Endothelial cell of umbilical vein (primary cell): ENCODE data around the gene ROCK2. TPM values are rescaled to one million over a fixed set of nuclear protein-coding genes. Genes with fewer than 3 reads are reported as not detected.

ENCODE experiments used
- BruUV-seq: library from RNA; stranded (reverse); fragments of 400-500 nt; replicated peaks from 2 replicates; lab custom pipeline; 2021; lab: Mats Ljungman, UMichigan
- CTCF ChIA-PET: fragments of 300-600, 350-600 bp; sonication (Branson Sonifier 250); formaldehyde crosslinking; loops from one replicate; lab custom pipeline; 2021; ENCODE audit warnings: antibody characterized with exemption, inconsistent platforms; lab: Charles Lee
- POLR2A ChIA-PET: fragments of 300-600, 350-600 bp; sonication (Branson Sonifier 250); formaldehyde crosslinking; loops from one replicate; lab custom pipeline; 2021; ENCODE audit warnings: antibody characterized with exemption, inconsistent platforms; lab: Charles Lee
- DNase-seq: peaks from one replicate; pipeline ENCODE4 v3.0.0-alpha.2; 2011; ENCODE audit warnings: low read depth, low spot score
- FAIRE-seq: peaks from 2 replicates; lab custom pipeline; 2011; peaks lifted over from hg19 to GRCh38; lab: Jason Lieb, UNC
- H2AFZ ChIP-seq: 2 replicates; pipeline ENCODE4 v1.6.0; 2012; ENCODE audit warnings: low read depth, low read length, control low read depth, inconsistent platforms
- H3K27ac ChIP-seq: 2 replicates; pipeline ENCODE4 v1.5.1; 2011; ENCODE audit warnings: low read depth, mild to moderate bottlenecking, control low read depth, low read length, moderate library complexity; ENCODE audit not compliant: insufficient read depth
- H3K27me3 ChIP-seq, 2 experiments: 2 replicates each; pipeline versions ENCODE4 v1.6.0 to v1.6.1; 2011; ENCODE audit warnings: low read length in 2 of 2, mixed read lengths in 1 of 2; ENCODE audit not compliant: control insufficient read depth in 2 of 2, insufficient read depth in 2 of 2
- H3K36me3 ChIP-seq, 2 experiments: 2 replicates in 1 of 2; 3 replicates in 1 of 2; pipeline ENCODE4 v1.5.1; 2011; ENCODE audit warnings: low read length in 2 of 2, mild to moderate bottlenecking in 1 of 2, moderate library complexity in 1 of 2; ENCODE audit not compliant: control insufficient read depth in 2 of 2, insufficient read depth in 2 of 2; ENCODE audit errors: extremely low read depth in 1 of 2
- H3K4me1 ChIP-seq: 3 replicates; pipeline ENCODE4 v1.5.1; 2011; ENCODE audit warnings: mild to moderate bottlenecking, low read length; ENCODE audit not compliant: control insufficient read depth, insufficient read depth; ENCODE audit errors: extremely low read depth
- H3K4me2 ChIP-seq: 2 replicates; pipeline ENCODE4 v1.6.1; 2011; ENCODE audit warnings: low read length, control low read depth, mixed read lengths; ENCODE audit not compliant: insufficient read depth
- H3K4me3 ChIP-seq, 3 experiments: fragments of 200-600 bp in 1 of 3; sonication (generic), shearing (Covaris generic) in 1 of 3; replicated peaks in 1 of 3; 2 replicates each; pipeline ENCODE4 v1.5.1; 2011 to 2016; ENCODE audit warnings: control low read depth in 3 of 3, low read length in 3 of 3, mild to moderate bottlenecking in 2 of 3, inconsistent platforms in 1 of 3, low read depth in 1 of 3, moderate library complexity in 1 of 3; ENCODE audit not compliant: insufficient read depth in 1 of 3
- H3K79me2 ChIP-seq: 2 replicates; pipeline ENCODE4 v1.6.0; 2012; ENCODE audit warnings: low read length, inconsistent platforms; ENCODE audit not compliant: control insufficient read depth, insufficient read depth
- H3K9ac ChIP-seq: replicated peaks from 2 replicates; pipeline ENCODE3; 2011; ENCODE audit warnings: low read length, control low read depth; ENCODE audit not compliant: insufficient read depth; ENCODE audit errors: extremely low read depth
- H3K9me1 ChIP-seq: replicated peaks from 3 replicates; pipeline ENCODE4 v1.6.0; 2011; ENCODE audit warnings: mild to moderate bottlenecking, low read length; ENCODE audit not compliant: control insufficient read depth, insufficient read depth; ENCODE audit errors: extremely low read depth
- H3K9me3 ChIP-seq: replicated peaks from 2 replicates; pipeline ENCODE4 v1.5.1; 2012; ENCODE audit warnings: low read length, inconsistent platforms; ENCODE audit not compliant: control insufficient read depth, insufficient read depth
- H4K20me1 ChIP-seq: replicated peaks from 2 replicates; pipeline ENCODE3; 2011; ENCODE audit warnings: mild to moderate bottlenecking, low read length; ENCODE audit not compliant: control insufficient read depth, insufficient read depth; ENCODE audit errors: extremely low read depth
- CTCF ChIP-seq, 2 donors: IDR thresholded peaks; 1 replicate in 1 of 2; 2 replicates in 1 of 2; pipeline ENCODE4 v1.5.1; 2011; ENCODE audit warnings: low read length in 2 of 2, mild to moderate bottlenecking in 2 of 2, moderate library complexity in 2 of 2, control low read depth in 1 of 2, inconsistent platforms in 1 of 2, low read depth in 1 of 2; ENCODE audit not compliant: insufficient read depth in 1 of 2; ENCODE audit errors: extremely low read depth in 1 of 2
- EZH2 ChIP-seq: IDR thresholded peaks from 2 replicates; pipeline ENCODE4 v1.6.1; 2012; ENCODE audit warnings: borderline replicate concordance, low read depth, mild to moderate bottlenecking, moderate library complexity, low read length, inconsistent platforms; ENCODE audit not compliant: severe bottlenecking
- FOS ChIP-seq: IDR thresholded peaks from 2 replicates; pipeline ENCODE4 v1.6.1; 2011; ENCODE audit warnings: mild to moderate bottlenecking, low read length, moderate library complexity, borderline replicate concordance; ENCODE audit not compliant: insufficient read depth
- GATA2 ChIP-seq: IDR thresholded peaks from 2 replicates; pipeline ENCODE4 v1.7.0; 2011; ENCODE audit warnings: low read depth, mild to moderate bottlenecking, moderate library complexity, mixed read lengths, low read length; ENCODE audit not compliant: insufficient read length, insufficient read depth
- JUN ChIP-seq: IDR thresholded peaks from 2 replicates; pipeline ENCODE4 v1.6.1; 2011; ENCODE audit warnings: borderline replicate concordance, low read depth; ENCODE audit not compliant: insufficient read length, insufficient read depth
- MYC ChIP-seq: IDR thresholded peaks from one replicate; pipeline ENCODE4 v1.6.1; 2011; ENCODE audit warnings: mild to moderate bottlenecking, low read depth, low read length
- POLR2A ChIP-seq: IDR thresholded peaks from 2 replicates; pipeline ENCODE4 v1.6.1; 2012; ENCODE audit warnings: low read depth, mild to moderate bottlenecking, control low read depth, low read length
- POLR2AphosphoS5 ChIP-seq: IDR thresholded peaks from 2 replicates; pipeline ENCODE4 v1.6.1; 2012; ENCODE audit warnings: low read depth, mild to moderate bottlenecking, control low read depth, low read length, moderate library complexity; ENCODE audit not compliant: insufficient read depth
- dilution Hi-C: fragments of 300-500 bp; cut with MboI; formaldehyde crosslinking; loops from one replicate; pipeline ENCODE4 v1.15.0; 2019; ENCODE audit warnings: low sequenced_read_pairs; ENCODE audit not compliant: extremely low pct_ligation_motif_present
- intact Hi-C: fragments of 100-400 bp; cut with micrococcal nuclease; formaldehyde crosslinking; loops from one replicate; pipeline ENCODE4 v1.10.0; 2022
- polyA plus RNA-seq, 4 experiments: library from polyadenylated mRNA; depleted of rRNA in 3 of 4; stranded (reverse) in 3 of 4; unstranded in 1 of 4; fragments of >200 nt; gene quantifications; 2 replicates each; pipeline versions ENCODE4 v1.2.1 to v1.2.3, GENCODE V29; 2011 to 2012; ENCODE audit warnings: missing spikeins in 1 of 4
- total RNA-seq: library from RNA; stranded (reverse); gene quantifications from 2 replicates; pipeline ENCODE4 v1.2.3, GENCODE V29; 2021
- TF ChIP-seq, protein P1 (sequence below): IDR thresholded peaks from 2 replicates; pipeline ENCODE4 v1.6.1; 2011; ENCODE audit not compliant: insufficient read depth, insufficient read length

Gene ROCK2
- total and polyA plus RNA-seq, 2 donors (not counting 3 experiments of a cell fraction or from before 2014, with no cell fraction given): 5.2 to 56.5 TPM

DNA sequence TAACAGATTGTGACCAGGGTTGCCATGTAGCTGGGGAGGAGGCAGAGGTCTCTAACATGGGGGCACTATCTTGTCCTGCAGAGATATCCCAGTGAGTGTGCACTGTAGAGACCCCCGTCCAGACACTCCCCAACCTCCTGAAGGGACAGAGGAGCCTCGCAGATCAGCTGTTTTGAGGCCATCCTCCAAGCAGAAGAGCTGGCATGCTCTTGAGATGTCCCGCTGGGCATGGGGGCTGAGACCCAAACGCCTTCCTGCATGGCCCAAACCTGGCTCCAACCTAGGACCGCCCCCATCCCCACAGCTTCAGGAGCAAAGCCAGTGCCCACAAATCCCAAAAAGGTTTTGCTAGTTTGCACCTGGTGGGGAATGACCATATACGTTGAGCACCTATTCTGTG is 191.8 kb downstream of the ROCK2 start:
- CTCF ChIA-PET: interaction anchor here (1.0 to 1.6 kb wide), 2 partner anchors 20 to 320 kb away, joined by 6 to 9 read pairs; a partner anchor contains a TSS
- no peaks in the 10 kb centered on the region for H4K20me1 ChIP-seq
- no peaks in the 10 kb centered on the region for H3K79me2 ChIP-seq
- FAIRE-seq (no peak), DNase-seq (no peak)
- intact Hi-C loops (no loop called here), dilution Hi-C loops (no loop called here)
- no peaks in the 10 kb centered on the region for H3K36me3 ChIP-seq
- no peak overlapping the region for H3K4me2 ChIP-seq
- H3K4me3 ChIP-seq: no peak overlapping the region
- TF ChIP-seq, protein P1, sequence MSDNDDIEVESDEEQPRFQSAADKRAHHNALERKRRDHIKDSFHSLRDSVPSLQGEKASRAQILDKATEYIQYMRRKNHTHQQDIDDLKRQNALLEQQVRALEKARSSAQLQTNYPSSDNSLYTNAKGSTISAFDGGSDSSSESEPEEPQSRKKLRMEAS: no peak
- TF ChIP-seq CTCF (IDR thresholded peaks at IDR 0.05; ENCODE audit: extremely low read depth in 1 of 2, insufficient read depth in 1 of 2, low read depth in 1 of 2, low read length in 2 of 2) (no peak), EZH2 (no peak), JUN (no peak), MYC (no peak), GATA2 (no peak), POLR2AphosphoS5 (no peak), FOS (no peak), POLR2A (no peak)
- peaks cover 11% of the 10 kb centered on the region for H3K4me1 ChIP-seq
- BruUV-seq: no TSS peak
- H3K9ac ChIP-seq: no peak overlapping the region
- POLR2A ChIA-PET: no interaction called here
- no peaks in the 10 kb centered on the region for H3K27me3 ChIP-seq
- H3K27ac ChIP-seq: no peak overlapping the region
- H2AFZ ChIP-seq: no peak overlapping the region
- no peaks in the 10 kb centered on the region for H3K9me3 ChIP-seq
- no peaks in the 10 kb centered on the region for H3K9me1 ChIP-seq
